Measurements from ENCODE around the gene HES6. TPM values are rescaled to one million over a fixed set of nuclear protein-coding genes. Genes with fewer than 3 reads are reported as not detected.

Gene HES6
- total and polyA plus RNA-seq, 9 donors = 17.1 to 25.9 (median 21.4) TPM

DNA sequence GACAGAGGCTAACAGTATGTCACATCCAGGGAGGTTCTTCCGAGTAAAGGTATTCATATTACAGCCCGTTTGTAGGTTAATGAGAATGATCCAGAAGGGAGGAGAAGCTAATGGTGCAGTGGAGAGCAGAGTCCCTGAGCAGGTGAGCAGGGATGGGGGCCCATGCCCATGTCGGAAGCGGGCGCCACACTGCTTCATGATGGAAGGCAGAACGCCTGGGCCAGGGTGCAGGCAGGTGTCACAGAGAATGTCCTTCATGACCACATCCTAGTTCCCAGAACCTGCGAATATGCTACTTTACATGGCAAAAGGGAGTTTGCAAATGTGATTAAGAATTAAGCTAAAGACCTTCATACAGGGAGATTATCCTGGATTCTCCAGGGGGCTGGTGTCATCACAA is 4.0 kb downstream of the HES6 start:
- WGBS (ENCODE audit: insufficient coverage) = 95% methylated on average over 4 of the region's 7 CpGs
- Histone ChIP-seq H3K4me3 (ENCODE audit: low read length) (no peak overlapping the region), H3K4me1 (ENCODE audit: control insufficient read depth, insufficient read depth, low read length) (peaks cover 25% of the 10 kb centered on the region), H3K9me3 (replicated peaks; ENCODE audit: control insufficient read depth, low read depth, low read length) (no peaks in the 10 kb centered on the region), H3K27ac (ENCODE audit: low read length) (no peak overlapping the region), H3K36me3 (ENCODE audit: control insufficient read depth, insufficient read depth, low read length) (no peaks in the 10 kb centered on the region), H3K27me3 (ENCODE audit: control insufficient read depth, insufficient read depth, low read length) (peaks cover 49% of the 10 kb centered on the region)
- no peak for DNase-seq

DNA sequence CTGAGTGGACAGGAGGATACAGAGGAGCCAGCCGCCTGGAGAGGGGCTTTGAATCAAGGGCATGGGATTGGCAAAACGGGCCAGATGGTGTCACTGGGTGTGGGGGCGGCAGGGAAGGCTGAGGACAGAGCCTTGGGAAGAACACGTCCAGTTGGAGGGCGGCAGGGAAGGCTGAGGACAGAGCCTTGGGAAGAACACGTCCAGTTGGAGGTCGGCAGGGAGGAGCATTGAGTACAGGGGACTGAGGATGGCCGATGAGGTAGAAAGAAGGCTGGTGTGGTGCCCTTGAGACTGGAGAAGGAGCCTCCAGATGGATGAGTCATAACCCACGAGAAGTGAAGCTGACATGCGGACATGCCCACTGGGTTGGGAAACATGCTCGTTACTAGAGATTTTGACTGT is 4.5 kb downstream of the HES6 start:
- H3K4me1 ChIP-seq (ENCODE audit: control insufficient read depth, insufficient read depth, low read length) = peaks cover 25% of the 10 kb centered on the region
- H3K27me3 ChIP-seq (ENCODE audit: control insufficient read depth, insufficient read depth, low read length) = peaks cover 46% of the 10 kb centered on the region
- H3K36me3 ChIP-seq (ENCODE audit: control insufficient read depth, insufficient read depth, low read length) = no peaks in the 10 kb centered on the region
- DNase-seq = no peak
- 66% methylated on average over 11 of the region's 11 CpGs for WGBS (ENCODE audit: insufficient coverage)
- no peaks in the 10 kb centered on the region for H3K9me3 ChIP-seq (replicated peaks; ENCODE audit: control insufficient read depth, low read depth, low read length)
- H3K27ac ChIP-seq (ENCODE audit: low read length) = no peak overlapping the region
- H3K4me3 ChIP-seq (ENCODE audit: low read length) = no peak overlapping the region

DNA sequence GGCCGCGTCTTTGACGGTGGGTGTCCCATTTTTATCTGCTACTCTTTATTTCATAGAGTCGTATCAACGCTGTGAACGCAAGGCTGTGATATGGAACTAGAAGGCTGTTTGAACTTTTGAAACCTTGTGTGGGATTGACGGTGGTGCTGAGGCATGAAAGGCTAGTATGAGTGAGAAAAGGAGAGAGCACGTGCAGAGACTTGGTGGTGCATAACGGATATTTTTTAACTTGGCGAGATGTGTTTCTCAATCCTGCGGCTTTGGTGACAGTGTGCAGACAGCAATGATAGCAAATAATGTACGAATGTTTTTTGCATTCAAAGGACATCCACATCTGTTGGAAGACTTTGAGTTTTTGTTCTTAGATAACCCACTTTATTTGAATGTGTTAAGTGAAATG is 6.2 kb downstream of the HES6 start:
- no peaks in the 10 kb centered on the region for H3K36me3 ChIP-seq (ENCODE audit: control insufficient read depth, insufficient read depth, low read length)
- no peak for DNase-seq
- H3K9me3 ChIP-seq (replicated peaks; ENCODE audit: control insufficient read depth, low read depth, low read length) = no peaks in the 10 kb centered on the region
- 75% methylated on average over 5 of the region's 12 CpGs for WGBS (ENCODE audit: insufficient coverage)
- H3K4me1 ChIP-seq (ENCODE audit: control insufficient read depth, insufficient read depth, low read length) = peaks cover 28% of the 10 kb centered on the region
- peaks cover 39% of the 10 kb centered on the region for H3K27me3 ChIP-seq (ENCODE audit: control insufficient read depth, insufficient read depth, low read length)
- H3K27ac ChIP-seq (ENCODE audit: low read length) = no peak overlapping the region
- H3K4me3 ChIP-seq (ENCODE audit: low read length) = no peak overlapping the region

DNA sequence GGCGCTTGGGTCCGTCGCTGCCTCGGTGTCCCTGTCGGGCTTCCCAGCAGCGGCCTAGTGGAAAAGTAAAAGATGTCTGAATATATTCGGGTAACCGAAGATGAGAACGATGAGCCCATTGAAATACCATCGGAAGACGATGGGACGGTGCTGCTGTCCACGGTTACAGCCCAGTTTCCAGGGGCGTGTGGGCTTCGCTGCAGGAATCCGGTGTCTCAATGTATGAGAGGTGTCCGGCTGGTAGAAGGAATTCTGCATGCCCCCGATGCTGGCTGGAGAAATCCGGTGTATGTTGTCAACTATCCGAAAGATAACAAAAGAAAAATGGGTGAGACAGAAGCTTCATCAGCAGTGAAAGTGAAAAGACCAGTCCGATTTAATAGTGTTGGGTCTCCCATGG is 8.0 kb downstream of the HES6 start:
- no peaks in the 10 kb centered on the region for H3K9me3 ChIP-seq (replicated peaks; ENCODE audit: control insufficient read depth, low read depth, low read length)
- peak overlapping the region; percentile 56 for H3K4me3 ChIP-seq (ENCODE audit: low read length)
- no peak for DNase-seq
- no peak overlapping the region for H3K27ac ChIP-seq (ENCODE audit: low read length)
- no peaks in the 10 kb centered on the region for H3K36me3 ChIP-seq (ENCODE audit: control insufficient read depth, insufficient read depth, low read length)
- H3K27me3 ChIP-seq (ENCODE audit: control insufficient read depth, insufficient read depth, low read length) = peaks cover 22% of the 10 kb centered on the region
- whole genome bisulfite sequencing (ENCODE audit: insufficient coverage) = 62% methylated on average over 21 of the region's 21 CpGs
- peaks cover 35% of the 10 kb centered on the region for H3K4me1 ChIP-seq (ENCODE audit: control insufficient read depth, insufficient read depth, low read length)

DNA sequence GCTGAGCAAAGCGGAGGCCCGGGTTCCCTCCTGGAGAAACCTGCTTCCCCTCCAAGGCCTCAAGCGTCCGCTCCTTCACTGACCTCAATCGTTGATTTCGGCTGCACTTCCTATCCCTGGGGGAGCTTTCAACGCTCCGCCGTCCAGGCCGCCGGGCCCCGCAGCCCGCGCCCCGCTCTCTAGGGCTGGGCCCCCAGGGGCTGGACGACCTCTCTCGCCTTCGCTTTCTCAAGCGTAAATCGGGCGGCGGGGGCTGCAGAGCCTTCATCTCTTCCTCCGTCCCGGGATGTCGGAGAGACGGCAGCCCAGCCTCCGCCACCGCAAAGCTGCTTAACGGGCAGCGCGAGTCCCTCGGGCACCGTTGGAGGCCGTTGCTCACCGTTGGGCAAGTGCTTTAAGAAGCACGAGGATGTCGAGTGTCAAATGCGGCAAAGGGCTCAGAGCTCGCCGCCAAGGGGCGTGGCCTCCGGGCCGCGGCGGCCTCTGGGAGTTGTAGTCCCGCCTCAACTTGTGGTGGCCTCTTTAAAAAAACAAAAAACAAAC is 8.5 kb downstream of the HES6 start:
- 6% methylated on average over 46 of the region's 46 CpGs for WGBS (ENCODE audit: insufficient coverage)
- H3K4me3 ChIP-seq (ENCODE audit: low read length) = peak overlapping the region; percentile 56
- DNase-seq = peak; percentile 79
- peaks cover 17% of the 10 kb centered on the region for H3K27me3 ChIP-seq (ENCODE audit: control insufficient read depth, insufficient read depth, low read length)
- H3K4me1 ChIP-seq (ENCODE audit: control insufficient read depth, insufficient read depth, low read length) = peaks cover 36% of the 10 kb centered on the region
- H3K9me3 ChIP-seq (replicated peaks; ENCODE audit: control insufficient read depth, low read depth, low read length) = no peaks in the 10 kb centered on the region
- no peak overlapping the region for H3K27ac ChIP-seq (ENCODE audit: low read length)
- H3K36me3 ChIP-seq (ENCODE audit: control insufficient read depth, insufficient read depth, low read length) = no peaks in the 10 kb centered on the region

DNA sequence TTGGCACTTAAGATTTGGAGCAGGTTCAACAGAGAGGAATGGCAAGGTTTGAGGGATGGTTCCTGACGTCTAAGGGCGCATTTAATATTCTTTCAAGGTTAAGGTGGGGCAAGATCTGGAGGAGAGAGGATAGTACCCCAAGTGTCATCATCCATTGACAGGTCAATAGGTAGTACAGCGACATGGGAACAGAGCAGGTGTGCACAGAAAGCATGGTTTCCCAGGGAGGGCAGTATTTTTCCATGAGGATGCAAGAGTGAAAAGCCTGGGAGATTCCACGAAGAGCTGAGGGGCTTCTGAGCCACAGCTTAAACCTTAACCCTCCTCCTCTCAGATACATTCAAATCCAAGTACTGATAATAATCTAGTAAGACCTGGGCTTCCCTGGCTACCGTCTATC is 9.1 kb downstream of the HES6 start:
- DNase-seq = no peak
- Histone ChIP-seq H3K9me3 (replicated peaks; ENCODE audit: control insufficient read depth, low read depth, low read length) (no peaks in the 10 kb centered on the region), H3K27ac (ENCODE audit: low read length) (no peak overlapping the region), H3K36me3 (ENCODE audit: control insufficient read depth, insufficient read depth, low read length) (no peaks in the 10 kb centered on the region), H3K4me3 (ENCODE audit: low read length) (peak overlapping the region; percentile 56), H3K27me3 (ENCODE audit: control insufficient read depth, insufficient read depth, low read length) (peaks cover 12% of the 10 kb centered on the region), H3K4me1 (ENCODE audit: control insufficient read depth, insufficient read depth, low read length) (peaks cover 41% of the 10 kb centered on the region)
- 81% methylated on average over 2 of the region's 5 CpGs for WGBS (ENCODE audit: insufficient coverage)

DNA sequence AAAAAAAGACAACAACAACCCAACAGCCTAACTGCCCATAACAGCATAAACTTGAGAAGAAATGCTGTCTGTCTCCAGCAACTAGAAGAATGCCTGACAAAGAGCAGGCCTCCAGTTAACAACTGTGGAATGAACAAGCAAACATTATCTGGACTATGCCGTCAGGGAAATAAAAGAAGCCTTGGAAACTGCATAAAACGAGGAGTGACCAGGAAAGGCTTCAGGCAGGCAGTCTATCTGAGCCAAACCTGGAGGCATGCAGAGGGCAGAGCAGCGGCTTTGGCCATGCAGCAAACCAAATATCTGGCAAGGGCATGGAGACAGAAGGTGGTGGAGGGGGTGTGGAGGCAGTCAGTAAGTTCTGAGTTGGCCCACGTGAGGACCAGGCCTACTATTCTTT is 11.1 kb downstream of the HES6 start:
- no peak for DNase-seq
- no peak overlapping the region for H3K4me3 ChIP-seq (ENCODE audit: low read length)
- no peaks in the 10 kb centered on the region for H3K9me3 ChIP-seq (replicated peaks; ENCODE audit: control insufficient read depth, low read depth, low read length)
- no peaks in the 10 kb centered on the region for H3K36me3 ChIP-seq (ENCODE audit: control insufficient read depth, insufficient read depth, low read length)
- H3K27me3 ChIP-seq (ENCODE audit: control insufficient read depth, insufficient read depth, low read length) = peaks cover 8% of the 10 kb centered on the region
- peak overlapping the region; percentile 47 for H3K27ac ChIP-seq (ENCODE audit: low read length)
- 45% methylated on average over 4 of the region's 4 CpGs for WGBS (ENCODE audit: insufficient coverage)
- H3K4me1 ChIP-seq (ENCODE audit: control insufficient read depth, insufficient read depth, low read length) = peaks cover 42% of the 10 kb centered on the region

DNA sequence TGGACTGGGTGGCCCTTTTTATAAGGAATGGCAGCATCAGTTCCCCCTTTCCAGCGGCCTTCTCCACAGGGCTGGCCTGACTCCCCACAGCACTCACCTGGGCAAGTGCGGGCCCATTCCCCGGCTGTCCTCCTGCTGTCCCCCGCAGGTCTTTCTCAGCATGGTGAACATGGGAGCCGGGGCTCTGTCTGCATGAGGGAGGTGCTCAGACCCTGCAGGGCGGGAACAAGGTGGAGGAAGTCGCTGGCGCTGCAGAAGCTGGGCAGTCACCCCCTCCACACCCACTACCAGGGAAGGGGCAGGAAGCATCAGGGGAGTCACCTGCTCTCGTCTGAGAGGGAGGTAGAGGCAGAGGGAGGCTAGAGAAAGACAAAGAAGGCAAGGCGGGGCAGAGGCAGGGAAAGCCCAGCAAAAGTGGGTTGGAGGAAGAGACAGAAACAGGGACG is 12.2 kb downstream of the HES6 start:
- DNase-seq = no peak
- H3K9me3 ChIP-seq (replicated peaks; ENCODE audit: control insufficient read depth, low read depth, low read length) = no peaks in the 10 kb centered on the region
- H3K27me3 ChIP-seq (ENCODE audit: control insufficient read depth, insufficient read depth, low read length) = peaks cover 8% of the 10 kb centered on the region
- WGBS (ENCODE audit: insufficient coverage) = 66% methylated on average over 4 of the region's 11 CpGs
- no peak overlapping the region for H3K4me3 ChIP-seq (ENCODE audit: low read length)
- H3K4me1 ChIP-seq (ENCODE audit: control insufficient read depth, insufficient read depth, low read length) = peaks cover 42% of the 10 kb centered on the region
- no peaks in the 10 kb centered on the region for H3K36me3 ChIP-seq (ENCODE audit: control insufficient read depth, insufficient read depth, low read length)
- no peak overlapping the region for H3K27ac ChIP-seq (ENCODE audit: low read length)

DNA sequence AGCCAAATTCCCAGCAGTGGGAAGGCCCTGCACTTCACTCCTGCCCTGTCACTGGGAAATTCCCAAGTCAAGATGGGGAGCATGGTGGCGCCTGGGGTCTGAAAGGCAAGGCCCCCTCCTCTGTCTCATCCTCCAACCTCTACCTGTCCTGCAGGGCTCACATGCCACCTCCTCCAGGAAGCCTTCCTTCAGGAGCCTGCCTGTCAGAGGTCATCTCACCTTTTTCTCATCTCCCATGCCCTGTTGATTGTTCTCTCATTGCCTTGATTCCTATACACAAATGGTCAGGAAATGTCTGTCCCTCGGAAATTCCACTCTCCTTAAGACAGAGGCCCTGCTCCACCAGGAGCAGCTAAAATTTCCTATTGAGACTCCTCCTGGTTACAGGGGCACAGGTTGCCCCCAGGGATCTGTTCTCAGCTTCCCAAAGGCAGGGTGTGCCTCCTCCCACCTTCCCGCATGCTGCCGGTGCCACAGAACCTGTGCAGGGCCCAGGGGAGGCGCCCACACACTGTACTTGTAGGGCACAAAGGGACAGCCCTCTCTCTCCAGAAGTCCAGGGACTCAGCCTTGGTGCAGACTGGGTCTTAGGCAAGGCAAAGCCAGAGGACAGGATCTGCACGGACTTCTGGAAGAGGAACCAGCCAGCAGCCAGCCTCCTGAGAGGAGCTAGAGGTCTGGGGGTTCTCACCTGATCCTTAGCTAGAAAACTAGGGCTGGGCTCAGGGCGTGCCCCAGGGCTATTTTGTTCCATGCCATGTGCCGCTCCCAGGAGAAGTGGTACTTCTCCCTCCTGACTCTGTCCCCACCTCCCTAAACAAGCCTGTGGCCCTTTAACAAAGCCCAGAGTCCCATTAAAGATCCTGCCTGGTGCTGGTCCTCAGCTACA is 12.9 kb downstream of the HES6 start:
- peaks cover 8% of the 10 kb centered on the region for H3K27me3 ChIP-seq (ENCODE audit: control insufficient read depth, insufficient read depth, low read length)
- no peak overlapping the region for H3K27ac ChIP-seq (ENCODE audit: low read length)
- peaks cover 42% of the 10 kb centered on the region for H3K4me1 ChIP-seq (ENCODE audit: control insufficient read depth, insufficient read depth, low read length)
- DNase-seq = no peak
- H3K9me3 ChIP-seq (replicated peaks; ENCODE audit: control insufficient read depth, low read depth, low read length) = no peaks in the 10 kb centered on the region
- H3K4me3 ChIP-seq (ENCODE audit: low read length) = no peak overlapping the region
- H3K36me3 ChIP-seq (ENCODE audit: control insufficient read depth, insufficient read depth, low read length) = no peaks in the 10 kb centered on the region
- WGBS (ENCODE audit: insufficient coverage) = 88% methylated on average over 7 of the region's 8 CpGs

DNA sequence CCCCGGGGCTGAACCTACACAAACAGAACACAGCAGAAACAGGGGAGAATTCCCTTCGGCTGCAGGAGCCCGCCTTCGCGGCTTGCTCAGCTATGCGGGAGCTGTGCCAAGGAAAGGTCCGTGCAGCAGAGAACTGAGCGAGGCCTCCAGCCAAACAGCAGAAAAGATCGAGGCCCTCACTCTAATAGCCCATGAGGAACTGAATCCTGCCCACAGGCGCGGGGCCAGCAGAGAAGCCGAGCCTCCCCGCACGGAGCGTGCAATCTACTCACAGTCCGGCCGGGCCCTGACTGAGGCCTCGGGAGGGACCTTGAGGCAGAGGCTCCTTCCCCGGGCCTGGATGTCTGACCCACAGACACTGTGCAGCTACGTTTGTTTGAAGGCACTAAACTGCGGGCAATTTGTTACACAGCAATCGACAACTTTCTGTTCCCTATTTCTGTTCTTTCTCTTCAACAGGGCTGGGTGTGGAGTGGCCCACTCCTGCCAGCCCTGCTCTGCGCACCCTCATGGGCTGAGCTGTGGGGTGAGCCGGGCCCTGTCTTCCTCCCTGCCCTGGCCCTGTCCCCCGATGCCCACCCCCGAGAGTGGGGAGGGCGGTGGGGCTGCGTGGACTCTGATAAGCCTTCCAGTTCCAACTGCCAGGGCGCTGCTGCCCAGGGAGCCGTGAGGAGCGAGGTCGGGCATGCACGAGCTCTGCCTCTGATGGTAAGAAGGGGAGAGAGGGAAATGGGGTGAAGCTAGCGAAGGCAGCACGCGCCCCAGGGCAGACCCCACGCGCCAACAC is 13.7 kb downstream of the HES6 start:
- Histone ChIP-seq H3K4me3 (ENCODE audit: low read length) (no peak overlapping the region), H3K4me1 (ENCODE audit: control insufficient read depth, insufficient read depth, low read length) (peaks cover 34% of the 10 kb centered on the region), H3K27me3 (ENCODE audit: control insufficient read depth, insufficient read depth, low read length) (peaks cover 2% of the 10 kb centered on the region), H3K27ac (ENCODE audit: low read length) (no peak overlapping the region), H3K9me3 (replicated peaks; ENCODE audit: control insufficient read depth, low read depth, low read length) (no peaks in the 10 kb centered on the region), H3K36me3 (ENCODE audit: control insufficient read depth, insufficient read depth, low read length) (no peaks in the 10 kb centered on the region)
- WGBS (ENCODE audit: insufficient coverage) = 56% methylated on average over 32 of the region's 38 CpGs
- peak; percentile 61 for DNase-seq
